ENCODE data around the gene KRTAP10-1. TPM values are rescaled to one million over a fixed set of nuclear protein-coding genes. Genes with fewer than 3 reads are reported as not detected.
A peak's percentile ranks its signal among the peaks of the same experiment; 100 is the strongest.

Gene KRTAP10-1
- total and polyA plus RNA-seq, 2 of the 13 experiments (the other 11 are each of a cell fraction or from before 2014, with no cell fraction given) = not detected

DNA sequence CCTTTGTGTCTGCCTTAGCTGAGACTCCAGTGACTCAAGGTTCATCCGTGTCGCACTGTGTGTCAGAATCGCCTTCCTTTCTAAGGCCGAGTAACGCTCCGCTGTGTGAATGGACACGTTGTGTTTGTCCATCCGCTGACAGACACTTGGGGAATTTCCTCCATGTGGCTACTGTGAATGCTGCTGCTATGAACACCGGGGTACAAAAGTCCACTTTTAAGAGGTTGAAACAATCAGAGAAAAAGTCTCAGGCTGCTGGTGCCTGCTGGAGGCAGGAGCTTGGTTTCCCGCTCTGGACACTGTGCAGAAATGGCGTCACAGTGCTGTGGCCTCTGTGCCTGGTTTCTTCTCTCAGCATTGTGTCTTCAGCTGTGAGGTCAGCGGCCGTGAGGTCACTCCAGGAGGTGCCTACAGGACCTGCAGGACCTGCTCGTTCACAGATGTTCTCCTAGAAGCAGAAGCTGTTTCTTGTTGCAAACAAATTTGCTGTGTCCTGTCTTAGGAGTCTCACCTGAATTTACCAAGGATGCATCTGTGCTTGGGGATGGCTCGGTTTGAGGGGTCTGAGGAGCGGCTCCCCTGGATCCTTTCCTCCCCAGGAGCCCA is 34.2 kb downstream of the KRTAP10-1 start (continued):
- TF ChIP-seq, protein P1, sequence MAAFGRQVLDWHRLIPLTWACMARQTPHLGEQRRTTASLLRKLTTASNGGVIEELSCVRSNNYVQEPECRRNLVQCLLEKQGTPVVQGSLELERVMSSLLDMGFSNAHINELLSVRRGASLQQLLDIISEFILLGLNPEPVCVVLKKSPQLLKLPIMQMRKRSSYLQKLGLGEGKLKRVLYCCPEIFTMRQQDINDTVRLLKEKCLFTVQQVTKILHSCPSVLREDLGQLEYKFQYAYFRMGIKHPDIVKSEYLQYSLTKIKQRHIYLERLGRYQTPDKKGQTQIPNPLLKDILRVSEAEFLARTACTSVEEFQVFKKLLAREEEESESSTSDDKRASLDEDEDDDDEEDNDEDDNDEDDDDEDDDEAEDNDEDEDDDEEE (CRISPR knock-in tag; IDR thresholded peaks at IDR 0.05) = no peak
- TF ChIP-seq ZNF547 (CRISPR knock-in tag; IDR thresholded peaks at IDR 0.05) = no peak
- no peak for TF ChIP-seq ZNF44 (CRISPR knock-in tag; IDR thresholded peaks at IDR 0.05)
- TF ChIP-seq, protein P2, sequence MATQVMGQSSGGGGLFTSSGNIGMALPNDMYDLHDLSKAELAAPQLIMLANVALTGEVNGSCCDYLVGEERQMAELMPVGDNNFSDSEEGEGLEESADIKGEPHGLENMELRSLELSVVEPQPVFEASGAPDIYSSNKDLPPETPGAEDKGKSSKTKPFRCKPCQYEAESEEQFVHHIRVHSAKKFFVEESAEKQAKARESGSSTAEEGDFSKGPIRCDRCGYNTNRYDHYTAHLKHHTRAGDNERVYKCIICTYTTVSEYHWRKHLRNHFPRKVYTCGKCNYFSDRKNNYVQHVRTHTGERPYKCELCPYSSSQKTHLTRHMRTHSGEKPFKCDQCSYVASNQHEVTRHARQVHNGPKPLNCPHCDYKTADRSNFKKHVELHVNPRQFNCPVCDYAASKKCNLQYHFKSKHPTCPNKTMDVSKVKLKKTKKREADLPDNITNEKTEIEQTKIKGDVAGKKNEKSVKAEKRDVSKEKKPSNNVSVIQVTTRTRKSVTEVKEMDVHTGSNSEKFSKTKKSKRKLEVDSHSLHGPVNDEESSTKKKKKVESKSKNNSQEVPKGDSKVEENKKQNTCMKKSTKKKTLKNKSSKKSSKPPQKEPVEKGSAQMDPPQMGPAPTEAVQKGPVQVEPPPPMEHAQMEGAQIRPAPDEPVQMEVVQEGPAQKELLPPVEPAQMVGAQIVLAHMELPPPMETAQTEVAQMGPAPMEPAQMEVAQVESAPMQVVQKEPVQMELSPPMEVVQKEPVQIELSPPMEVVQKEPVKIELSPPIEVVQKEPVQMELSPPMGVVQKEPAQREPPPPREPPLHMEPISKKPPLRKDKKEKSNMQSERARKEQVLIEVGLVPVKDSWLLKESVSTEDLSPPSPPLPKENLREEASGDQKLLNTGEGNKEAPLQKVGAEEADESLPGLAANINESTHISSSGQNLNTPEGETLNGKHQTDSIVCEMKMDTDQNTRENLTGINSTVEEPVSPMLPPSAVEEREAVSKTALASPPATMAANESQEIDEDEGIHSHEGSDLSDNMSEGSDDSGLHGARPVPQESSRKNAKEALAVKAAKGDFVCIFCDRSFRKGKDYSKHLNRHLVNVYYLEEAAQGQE (IDR thresholded peaks at IDR 0.05; ENCODE audit: borderline replicate concordance in 1 of 2, low read depth in 1 of 2, low read length in 2 of 2) = peak in 1 of 2 experiments; percentile 52; a peak in 1 of 4 replicates
- TF ChIP-seq ZNF563 (CRISPR knock-in tag; IDR thresholded peaks at IDR 0.05) = peak; percentile 90; the same call in 1 of the 2 replicates
- TF ChIP-seq SP1 (IDR thresholded peaks at IDR 0.05) = no peak
- peak; percentile 28; the same call in 1 of the 2 replicates for TF ChIP-seq SP1 (CRISPR knock-in tag; IDR thresholded peaks at IDR 0.05)
- no peak for TF ChIP-seq ZNF883 (CRISPR knock-in tag; IDR thresholded peaks at IDR 0.05; ENCODE audit: not compliant biosample characterization)
- TF ChIP-seq PHB2 (IDR thresholded peaks at IDR 0.05; ENCODE audit: partially characterized antibody) = no peak
- peak; percentile 62; the same call in 1 of the 2 replicates for TF ChIP-seq RARA (CRISPR knock-in tag; IDR thresholded peaks at IDR 0.05)
- TF ChIP-seq MAFK (conservative IDR thresholded peaks at IDR 0.05 in 1 of 2, IDR thresholded peaks at IDR 0.05 in 1 of 2; ENCODE audit: low read length in 2 of 2) = no peak
- TF ChIP-seq PRMT3 (CRISPR knock-in tag; IDR thresholded peaks at IDR 0.05; ENCODE audit: borderline replicate concordance, low read depth) = no peak
- no peak for TF ChIP-seq AGO1 (IDR thresholded peaks at IDR 0.05; ENCODE audit: low read depth, low read length, poor library complexity, severe bottlenecking)
- no peak for TF ChIP-seq HOXA9 (CRISPR knock-in tag; IDR thresholded peaks at IDR 0.05; ENCODE audit: borderline replicate concordance)
- no peak for TF ChIP-seq MTF2 (CRISPR knock-in tag; IDR thresholded peaks at IDR 0.05; ENCODE audit: borderline replicate concordance)
- no peak for TF ChIP-seq FLYWCH1 (CRISPR knock-in tag; IDR thresholded peaks at IDR 0.05)
- TF ChIP-seq, protein P3, sequence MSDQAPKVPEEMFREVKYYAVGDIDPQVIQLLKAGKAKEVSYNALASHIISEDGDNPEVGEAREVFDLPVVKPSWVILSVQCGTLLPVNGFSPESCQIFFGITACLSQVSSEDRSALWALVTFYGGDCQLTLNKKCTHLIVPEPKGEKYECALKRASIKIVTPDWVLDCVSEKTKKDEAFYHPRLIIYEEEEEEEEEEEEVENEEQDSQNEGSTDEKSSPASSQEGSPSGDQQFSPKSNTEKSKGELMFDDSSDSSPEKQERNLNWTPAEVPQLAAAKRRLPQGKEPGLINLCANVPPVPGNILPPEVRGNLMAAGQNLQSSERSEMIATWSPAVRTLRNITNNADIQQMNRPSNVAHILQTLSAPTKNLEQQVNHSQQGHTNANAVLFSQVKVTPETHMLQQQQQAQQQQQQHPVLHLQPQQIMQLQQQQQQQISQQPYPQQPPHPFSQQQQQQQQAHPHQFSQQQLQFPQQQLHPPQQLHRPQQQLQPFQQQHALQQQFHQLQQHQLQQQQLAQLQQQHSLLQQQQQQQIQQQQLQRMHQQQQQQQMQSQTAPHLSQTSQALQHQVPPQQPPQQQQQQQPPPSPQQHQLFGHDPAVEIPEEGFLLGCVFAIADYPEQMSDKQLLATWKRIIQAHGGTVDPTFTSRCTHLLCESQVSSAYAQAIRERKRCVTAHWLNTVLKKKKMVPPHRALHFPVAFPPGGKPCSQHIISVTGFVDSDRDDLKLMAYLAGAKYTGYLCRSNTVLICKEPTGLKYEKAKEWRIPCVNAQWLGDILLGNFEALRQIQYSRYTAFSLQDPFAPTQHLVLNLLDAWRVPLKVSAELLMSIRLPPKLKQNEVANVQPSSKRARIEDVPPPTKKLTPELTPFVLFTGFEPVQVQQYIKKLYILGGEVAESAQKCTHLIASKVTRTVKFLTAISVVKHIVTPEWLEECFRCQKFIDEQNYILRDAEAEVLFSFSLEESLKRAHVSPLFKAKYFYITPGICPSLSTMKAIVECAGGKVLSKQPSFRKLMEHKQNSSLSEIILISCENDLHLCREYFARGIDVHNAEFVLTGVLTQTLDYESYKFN (CRISPR knock-in tag; conservative IDR thresholded peaks at IDR 0.05) = peak; percentile 72
- TF ChIP-seq ZNF253 (CRISPR knock-in tag; IDR thresholded peaks at IDR 0.05; ENCODE audit: borderline replicate concordance) = no peak
- TF ChIP-seq, protein P4, sequence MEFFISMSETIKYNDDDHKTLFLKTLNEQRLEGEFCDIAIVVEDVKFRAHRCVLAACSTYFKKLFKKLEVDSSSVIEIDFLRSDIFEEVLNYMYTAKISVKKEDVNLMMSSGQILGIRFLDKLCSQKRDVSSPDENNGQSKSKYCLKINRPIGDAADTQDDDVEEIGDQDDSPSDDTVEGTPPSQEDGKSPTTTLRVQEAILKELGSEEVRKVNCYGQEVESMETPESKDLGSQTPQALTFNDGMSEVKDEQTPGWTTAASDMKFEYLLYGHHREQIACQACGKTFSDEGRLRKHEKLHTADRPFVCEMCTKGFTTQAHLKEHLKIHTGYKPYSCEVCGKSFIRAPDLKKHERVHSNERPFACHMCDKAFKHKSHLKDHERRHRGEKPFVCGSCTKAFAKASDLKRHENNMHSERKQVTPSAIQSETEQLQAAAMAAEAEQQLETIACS (CRISPR knock-in tag; IDR thresholded peaks at IDR 0.05) = peak; percentile 26; the same call in 1 of the 2 replicates
- TF ChIP-seq RNF2 (conservative IDR thresholded peaks at IDR 0.05; ENCODE audit: low read depth) = peak; percentile 72; the same call in 1 of the 2 replicates
- peak; percentile 79 for TF ChIP-seq ZNF792 (CRISPR knock-in tag; IDR thresholded peaks at IDR 0.05)

Measured in HepG2 (cell line).